ENCODE data around the gene TSPAN12. TPM values are rescaled to one million over a fixed set of nuclear protein-coding genes. Genes with fewer than 3 reads are reported as not detected.

The TSPAN12 gene
- total and polyA plus RNA-seq, 2 of the 8 experiments (the other 6 are each of a cell fraction or from before 2014, with no cell fraction given) = 6.1 to 17.9 TPM

- Histone ChIP-seq H3K79me1 (ENCODE audit: low read depth, low read length) (no peaks in the 10 kb centered on the region), H3K14ac (ENCODE audit: insufficient read length) (no peak overlapping the region), H3K23ac (ENCODE audit: insufficient read length) (no peak overlapping the region), H3K79me2 (ENCODE audit: control insufficient read depth in 1 of 2, insufficient read depth in 2 of 2, low read length in 2 of 2) (no peaks in the 10 kb centered on the region), H2AK5ac (ENCODE audit: low read depth, low read length) (no peak overlapping the region), H3K36me3 (ENCODE audit: control insufficient read depth in 2 of 4, insufficient read depth in 4 of 4, low read length in 3 of 4) (no peaks in the 10 kb centered on the region), H3K9me3 (ENCODE audit: insufficient read depth in 2 of 2, low read depth in 1 of 2, low read length in 1 of 2) (no peaks in the 10 kb centered on the region), H2AFZ (ENCODE audit: low read length) (no peak overlapping the region), H2BK12ac (ENCODE audit: low read depth, low read length) (no peak overlapping the region), H2BK15ac (ENCODE audit: low read length) (no peak overlapping the region), H4K91ac (replicated peaks; ENCODE audit: insufficient read length, low read length) (no peak overlapping the region), H2BK5ac (ENCODE audit: low read depth, low read length) (no peak overlapping the region), H4K5ac (ENCODE audit: insufficient read length, low read depth, low read length) (no peak overlapping the region), H3K4me2 (ENCODE audit: insufficient read depth in 1 of 2, low read depth in 2 of 2, low read length in 2 of 2) (no peak overlapping the region), H3K9ac (replicated peaks in 1 of 4; ENCODE audit: extremely low read depth in 1 of 4, low read depth in 3 of 4, low read length in 3 of 4) (no peak overlapping the region), H3K18ac (ENCODE audit: extremely low read depth, low read length) (no peak overlapping the region), H4K20me1 (replicated peaks in 1 of 2; ENCODE audit: control insufficient read depth in 1 of 2, insufficient read depth in 2 of 2, low read length in 2 of 2) (no peaks in the 10 kb centered on the region), H3K56ac (replicated peaks; ENCODE audit: insufficient read length, low read depth, low read length) (no peak overlapping the region), H4K8ac (ENCODE audit: extremely low read depth, insufficient read depth, low read length) (no peak overlapping the region), H3K27ac (ENCODE audit: low read depth, low read length) (no peak overlapping the region), H2BK20ac (ENCODE audit: low read length) (no peak overlapping the region), H2BK120ac (replicated peaks; ENCODE audit: low read depth, low read length) (no peak overlapping the region), H3K4me1 (replicated peaks in 1 of 4; ENCODE audit: control insufficient read depth in 3 of 4, insufficient read depth in 4 of 4, low read length in 3 of 4) (peaks cover 0 to 5% (median 0%) of the 10 kb centered on the region in 4 experiments; a peak in 2 of 7 replicates), H3K4me3 (ENCODE audit: extremely low read depth in 1 of 4, insufficient read depth in 2 of 4, low read depth in 3 of 4, low read length in 4 of 4) (no peak overlapping the region), H3K4ac (replicated peaks; ENCODE audit: insufficient read length, low read depth, low read length) (no peak overlapping the region), H3K27me3 (replicated peaks in 1 of 4; ENCODE audit: control insufficient read depth in 3 of 4, extremely low read depth in 1 of 4, insufficient read depth in 3 of 4, low read length in 3 of 4) (no peaks in the 10 kb centered on the region), H3K23me2 (ENCODE audit: low read depth, low read length) (peaks cover 11% of the 10 kb centered on the region)
- POLR2A ChIA-PET (ENCODE audit: partially characterized antibody) = no interaction called here
- DNase-seq (ENCODE audit: low read depth in 1 of 2, low spot score in 2 of 2) (no peak), FAIRE-seq (no peak)
- no peak for TF ChIP-seq KDM5A (IDR thresholded peaks at IDR 0.05; ENCODE audit: low read length)
- TF ChIP-seq RAD21 (IDR thresholded peaks at IDR 0.05 in 1 of 2, conservative IDR thresholded peaks at IDR 0.05 in 1 of 2; ENCODE audit: low read depth in 2 of 2, low read length in 2 of 2) = no peak
- TF ChIP-seq RXRA (IDR thresholded peaks at IDR 0.05; ENCODE audit: insufficient read depth, low read depth, low read length) = no peak
- TF ChIP-seq RBBP5 (IDR thresholded peaks at IDR 0.05; ENCODE audit: borderline replicate concordance, low read depth, low read length) = no peak
- no peak for TF ChIP-seq MAFK (IDR thresholded peaks at IDR 0.05; ENCODE audit: low read depth, low read length)
- TF ChIP-seq YY1 (IDR thresholded peaks at IDR 0.05; ENCODE audit: low read depth, low read length) = no peak
- no peak for TF ChIP-seq CBX8 (IDR thresholded peaks at IDR 0.05; ENCODE audit: borderline replicate concordance, low read depth, low read length)
- TF ChIP-seq PHF8 (conservative IDR thresholded peaks at IDR 0.05; ENCODE audit: low read depth, low read length) = no peak
- WGBS, 2 experiments (ENCODE audit: extremely low coverage in 1 of 2, insufficient coverage in 1 of 2, insufficient read length in 1 of 2, insufficient replicate concordance in 2 of 2, low coverage in 1 of 2, low lambda C conversion rate in 2 of 2, missing lambda C conversion rate in 1 of 2) = 95% methylated on average over 6 of the region's 6 CpGs; no CpG with 5 or more reads in 1 of the 2 experiments
- CTCF ChIA-PET (ENCODE audit: partially characterized antibody) = no interaction called here
Observed at GRCh38 chr7:120859459-120859858, 1.5 kb upstream of the TSPAN12 start.

Data from H1 (cell line).